HL-60 (cell line): ENCODE results near the gene SLC7A10.
"Not testable (repeated sequence)": the region's sequence is repeated elsewhere in the genome, so short reads cannot be mapped to it uniquely, and the experiment has no call there.

Source experiments
- GABPA ChIP-seq: IDR thresholded peaks from 2 replicates; pipeline ENCODE4 v1.6.1; 2012; ENCODE audit warnings: low read depth
- POLR2AphosphoS5 ChIP-seq: IDR thresholded peaks from 2 replicates; pipeline ENCODE4 v1.6.1; 2012; ENCODE audit warnings: low read depth
- SPI1 ChIP-seq: IDR thresholded peaks from 2 replicates; pipeline ENCODE4 v1.6.1; 2012; ENCODE audit warnings: low read depth, mild to moderate bottlenecking, borderline replicate concordance
- TF ChIP-seq, protein P1 (sequence below): IDR thresholded peaks from one replicate; pipeline ENCODE4 v1.5.1; 2011; ENCODE audit warnings: low read length, control low read depth, inconsistent platforms; ENCODE audit not compliant: insufficient read depth
- TF ChIP-seq, protein P2 (sequence below): IDR thresholded peaks from 2 replicates; pipeline ENCODE4 v1.6.1; 2012; ENCODE audit warnings: low read depth; ENCODE audit not compliant: insufficient replicate concordance

DNA sequence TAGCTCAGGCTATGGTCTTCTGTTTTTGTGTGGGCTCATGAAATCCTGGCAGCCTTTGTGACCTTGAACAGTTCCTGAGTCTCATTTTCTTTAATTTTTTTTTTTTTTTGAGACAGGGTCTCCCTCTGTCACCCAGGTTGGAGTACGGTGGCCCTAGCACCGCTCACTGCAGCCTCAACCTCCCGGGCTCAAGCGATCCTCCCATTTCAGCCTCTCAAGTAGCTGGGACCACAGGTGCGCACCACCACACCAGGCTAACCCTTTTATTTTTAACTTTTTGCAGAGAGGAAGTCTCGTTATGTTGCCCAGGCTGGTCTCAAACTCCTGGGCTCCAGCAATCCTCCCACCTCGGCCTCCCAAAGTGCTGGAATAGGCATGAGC lies 15.8 kb downstream of the SLC7A10 start:
- TF ChIP-seq, protein P1, sequence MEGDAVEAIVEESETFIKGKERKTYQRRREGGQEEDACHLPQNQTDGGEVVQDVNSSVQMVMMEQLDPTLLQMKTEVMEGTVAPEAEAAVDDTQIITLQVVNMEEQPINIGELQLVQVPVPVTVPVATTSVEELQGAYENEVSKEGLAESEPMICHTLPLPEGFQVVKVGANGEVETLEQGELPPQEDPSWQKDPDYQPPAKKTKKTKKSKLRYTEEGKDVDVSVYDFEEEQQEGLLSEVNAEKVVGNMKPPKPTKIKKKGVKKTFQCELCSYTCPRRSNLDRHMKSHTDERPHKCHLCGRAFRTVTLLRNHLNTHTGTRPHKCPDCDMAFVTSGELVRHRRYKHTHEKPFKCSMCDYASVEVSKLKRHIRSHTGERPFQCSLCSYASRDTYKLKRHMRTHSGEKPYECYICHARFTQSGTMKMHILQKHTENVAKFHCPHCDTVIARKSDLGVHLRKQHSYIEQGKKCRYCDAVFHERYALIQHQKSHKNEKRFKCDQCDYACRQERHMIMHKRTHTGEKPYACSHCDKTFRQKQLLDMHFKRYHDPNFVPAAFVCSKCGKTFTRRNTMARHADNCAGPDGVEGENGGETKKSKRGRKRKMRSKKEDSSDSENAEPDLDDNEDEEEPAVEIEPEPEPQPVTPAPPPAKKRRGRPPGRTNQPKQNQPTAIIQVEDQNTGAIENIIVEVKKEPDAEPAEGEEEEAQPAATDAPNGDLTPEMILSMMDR, result not testable (repeated sequence)
- TF ChIP-seq, protein P2, sequence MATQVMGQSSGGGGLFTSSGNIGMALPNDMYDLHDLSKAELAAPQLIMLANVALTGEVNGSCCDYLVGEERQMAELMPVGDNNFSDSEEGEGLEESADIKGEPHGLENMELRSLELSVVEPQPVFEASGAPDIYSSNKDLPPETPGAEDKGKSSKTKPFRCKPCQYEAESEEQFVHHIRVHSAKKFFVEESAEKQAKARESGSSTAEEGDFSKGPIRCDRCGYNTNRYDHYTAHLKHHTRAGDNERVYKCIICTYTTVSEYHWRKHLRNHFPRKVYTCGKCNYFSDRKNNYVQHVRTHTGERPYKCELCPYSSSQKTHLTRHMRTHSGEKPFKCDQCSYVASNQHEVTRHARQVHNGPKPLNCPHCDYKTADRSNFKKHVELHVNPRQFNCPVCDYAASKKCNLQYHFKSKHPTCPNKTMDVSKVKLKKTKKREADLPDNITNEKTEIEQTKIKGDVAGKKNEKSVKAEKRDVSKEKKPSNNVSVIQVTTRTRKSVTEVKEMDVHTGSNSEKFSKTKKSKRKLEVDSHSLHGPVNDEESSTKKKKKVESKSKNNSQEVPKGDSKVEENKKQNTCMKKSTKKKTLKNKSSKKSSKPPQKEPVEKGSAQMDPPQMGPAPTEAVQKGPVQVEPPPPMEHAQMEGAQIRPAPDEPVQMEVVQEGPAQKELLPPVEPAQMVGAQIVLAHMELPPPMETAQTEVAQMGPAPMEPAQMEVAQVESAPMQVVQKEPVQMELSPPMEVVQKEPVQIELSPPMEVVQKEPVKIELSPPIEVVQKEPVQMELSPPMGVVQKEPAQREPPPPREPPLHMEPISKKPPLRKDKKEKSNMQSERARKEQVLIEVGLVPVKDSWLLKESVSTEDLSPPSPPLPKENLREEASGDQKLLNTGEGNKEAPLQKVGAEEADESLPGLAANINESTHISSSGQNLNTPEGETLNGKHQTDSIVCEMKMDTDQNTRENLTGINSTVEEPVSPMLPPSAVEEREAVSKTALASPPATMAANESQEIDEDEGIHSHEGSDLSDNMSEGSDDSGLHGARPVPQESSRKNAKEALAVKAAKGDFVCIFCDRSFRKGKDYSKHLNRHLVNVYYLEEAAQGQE, result not testable (repeated sequence)
- not testable (repeated sequence) for TF ChIP-seq POLR2AphosphoS5, GABPA, SPI1
